Measurements from ENCODE around the gene CASKIN1.

Gene CASKIN1

GRCh38 chr16:2181952-2182351 is 14.5 kb downstream of the CASKIN1 start:
- Histone ChIP-seq H3K27ac (no peak overlapping the region), H3K4me3 (no peak overlapping the region)
- no peak for DNase-seq (ENCODE audit: low spot score)
- TF ChIP-seq CTCF (IDR thresholded peaks at IDR 0.05): no peak

- no peak for TF ChIP-seq CTCF (IDR thresholded peaks at IDR 0.05)
- no peak for DNase-seq (ENCODE audit: low spot score)
- Histone ChIP-seq H3K4me3 (no peak overlapping the region), H3K27ac (no peak overlapping the region)
Measured at GRCh38 chr16:2180962-2181923, 15.2 kb downstream of the CASKIN1 start.

GRCh38 chr16:2180461-2180860 is 15.9 kb downstream of the CASKIN1 start:
- TF ChIP-seq CTCF (IDR thresholded peaks at IDR 0.05): no peak
- Histone ChIP-seq H3K27ac (no peak overlapping the region), H3K4me3 (no peak overlapping the region)
- no peak for DNase-seq (ENCODE audit: low spot score)

DNA sequence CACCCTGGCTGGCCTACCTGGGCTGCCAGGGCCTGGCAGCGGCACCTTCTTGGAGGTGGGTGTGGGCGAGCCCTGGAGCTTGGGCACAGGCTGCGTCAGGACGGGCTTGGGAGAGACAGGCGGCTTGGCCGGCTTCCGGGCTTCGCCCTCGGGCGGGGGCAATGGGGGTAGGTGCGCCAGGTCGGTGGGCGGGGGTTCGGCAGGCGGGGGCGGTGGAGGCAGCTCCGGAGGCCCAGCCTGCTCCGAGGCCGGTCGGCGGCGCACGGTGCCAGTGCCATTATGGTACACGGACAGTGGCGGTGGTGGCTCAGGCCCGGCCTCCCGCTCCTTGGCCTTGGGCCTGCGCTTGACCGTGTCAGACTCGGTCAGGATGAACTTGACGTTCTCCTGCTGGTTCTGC is 16.8 kb downstream of the CASKIN1 start:
- Histone ChIP-seq H3K27ac (no peak overlapping the region), H3K4me3 (no peak overlapping the region)
- TF ChIP-seq CTCF (IDR thresholded peaks at IDR 0.05): no peak
- no peak for DNase-seq (ENCODE audit: low spot score)

GRCh38 chr16:2179107-2179501 is 17.3 kb downstream of the CASKIN1 start:
- Histone ChIP-seq H3K27ac (no peak overlapping the region), H3K4me3 (no peak overlapping the region)
- DNase-seq (ENCODE audit: low spot score): no peak
- no peak for TF ChIP-seq CTCF (IDR thresholded peaks at IDR 0.05)

GRCh38 chr16:2178321-2179106 is 17.9 kb downstream of the CASKIN1 start:
- no peak for DNase-seq (ENCODE audit: low spot score)
- H3K4me3 ChIP-seq: no peak overlapping the region
- TF ChIP-seq CTCF (IDR thresholded peaks at IDR 0.05): no peak
- H3K27ac ChIP-seq: no peak overlapping the region
